Pancreas (tissue), 10 donors: ENCODE data around the gene RPS15A. TPM values are rescaled to one million over a fixed set of nuclear protein-coding genes. Genes with fewer than 3 reads are reported as not detected.

Experiments
- ATAC-seq, 4 donors: fragments of 200-7000 bp; cut with Tn5 transposase; one replicate each; pipeline versions ENCODE4 v1.8.0 to v1.9.1; 2020; ENCODE audit warnings: mild to moderate bottlenecking in 4 of 4, moderate library complexity in 4 of 4
- DNase-seq, 6 donors: peaks; one replicate each; pipeline ENCODE4 v3.0.0-alpha.2; 2020
- FAIRE-seq: peaks from 2 replicates; lab custom pipeline; 2012; peaks lifted over from hg19 to GRCh38; lab: Jason Lieb, UNC
- H3K27ac ChIP-seq, 4 donors: fragments of 200-600 bp; sonication (generic); 1 replicate in 3 of 4; 2 replicates in 1 of 4; pipeline versions ENCODE4 v1.5.0 to v1.8.0; 2020
- H3K27me3 ChIP-seq, 4 donors: fragments of 200-600 bp; one replicate each; pipeline ENCODE4 v1.8.0; 2021
- H3K36me3 ChIP-seq, 3 donors: fragments of 200-600 bp; sonication (generic) in 1 of 3; one replicate each; pipeline versions ENCODE4 v1.5.0 to v1.8.0; 2020 to 2021
- H3K4me1 ChIP-seq, 3 donors: fragments of 200-600 bp; one replicate each; pipeline ENCODE4 v1.8.0; 2021
- H3K4me3 ChIP-seq, 4 donors: fragments of 200-600 bp; sonication (generic) in 2 of 4; one replicate each; pipeline versions ENCODE4 v1.5.0 to v1.8.0; 2020 to 2021
- H3K9me3 ChIP-seq, 4 donors: fragments of 200-600 bp; one replicate each; pipeline ENCODE4 v1.8.0; 2021
- WGBS, 2 donors: extraction: QIAGEN DNeasy Blood & Tissue Kit; methylation state at CpG; one replicate each; pipeline ENCODE4 v1.1.7; 2013; 5-methylcytosine and 5-hydroxymethylcytosine counted together
- intact Hi-C, 3 donors: fragments of 100-400 bp; cut with DNase I; formaldehyde crosslinking; loops; one replicate each; pipeline versions ENCODE4 v1.11.1 to v1.14.2; 2022
- polyA plus RNA-seq, 2 donors: library from polyadenylated mRNA; stranded (reverse); fragments of 200-250 nt; gene quantifications; one replicate each; pipeline ENCODE4 v1.2.3, GENCODE V29; 2013
- total RNA-seq, 6 donors: library from RNA; stranded (reverse); fragmentation: NEBNext Ultra II Directional in 4 of 6; extraction: Animal tissue kit (Norgen Biotek cat#: 25700) in 4 of 6; gene quantifications; one replicate each; pipeline versions ENCODE4 v1.2.1 to v1.2.4, GENCODE V29; 2021 to 2023
- TF ChIP-seq, protein P1 (sequence below), 4 donors: fragments of 200-600 bp; sonication (generic) in 3 of 4; IDR thresholded peaks; one replicate each; pipeline versions ENCODE4 v1.5.0 to v1.8.0; 2021; ENCODE audit warnings: antibody characterized with exemption in 4 of 4
- donor health status: healthy with polysubstance abuse.
- donor health status: DM: no; HTN: no; CAD: no; lungs with moderate emphysema.
- donor health status: DM: no; HTN: no; CAD: no.
- donor health status: control.
- donor health status: control.
- donor health status: Bipolar disorder and iron deficiency.
- donor health status: DM: yes; HTN: yes; CAD: no.
- donor health status: DM: no; HTN: no; CAD: no.
- donor health status: DM: no; HTN: no; CAD: no.
- donor health status: DM: yes; HTN: yes; CAD: no.

Gene RPS15A
- total RNA-seq, result 100 to 1,000 TPM; 521 to 940 (median 762) TPM
- polyA plus RNA-seq, result 1,000 to 10,000 TPM; 1,660 to 1,808 TPM

DNA sequence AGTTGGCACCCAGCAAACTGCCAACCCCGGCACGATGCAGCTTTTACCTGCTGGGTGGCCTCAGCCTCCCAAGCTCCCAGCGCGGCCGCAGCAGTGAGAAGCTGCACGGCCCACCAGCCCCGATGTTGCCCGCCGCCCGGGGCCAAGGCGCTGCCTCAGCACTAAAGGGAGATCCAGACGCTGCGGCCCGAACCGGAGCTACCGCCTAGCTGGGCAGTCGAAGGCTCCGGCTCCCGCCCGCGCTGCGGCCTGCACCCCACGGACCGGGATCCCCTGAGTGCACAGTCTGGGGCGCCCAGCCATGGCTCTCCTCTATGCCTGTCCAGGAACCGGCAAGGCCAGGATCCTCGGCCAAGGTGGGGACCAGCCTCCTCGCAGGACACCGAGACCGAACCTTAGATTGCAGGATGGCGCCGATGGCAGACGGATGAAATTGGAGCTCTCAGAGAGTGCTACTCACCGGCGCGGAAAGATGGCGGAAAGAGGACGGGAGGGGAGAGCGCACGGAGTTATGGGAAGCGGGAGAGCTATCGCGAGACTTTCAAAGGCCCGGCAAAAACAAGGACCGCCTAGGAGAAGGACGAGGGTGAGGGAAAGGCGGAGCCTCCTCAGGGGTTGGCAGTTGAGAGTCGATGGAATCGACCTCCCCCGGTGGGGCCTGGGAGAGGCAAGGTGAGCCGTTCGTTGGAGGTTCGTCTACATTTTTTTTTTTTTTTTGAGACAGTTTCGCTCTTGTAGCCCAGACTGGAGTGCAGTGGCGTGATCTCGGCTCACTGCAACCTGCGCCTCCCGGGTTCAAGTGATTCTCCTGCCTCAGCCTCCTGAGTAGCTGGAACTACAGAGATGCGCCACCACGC is at the start of gene RPS15A:
Gene RPS15A, minus strand, starts transcription at position 485 of the 857 bp plus-strand sequence. CDS start 1,221 bp downstream, outside the sequence.
- TF ChIP-seq, protein P1, sequence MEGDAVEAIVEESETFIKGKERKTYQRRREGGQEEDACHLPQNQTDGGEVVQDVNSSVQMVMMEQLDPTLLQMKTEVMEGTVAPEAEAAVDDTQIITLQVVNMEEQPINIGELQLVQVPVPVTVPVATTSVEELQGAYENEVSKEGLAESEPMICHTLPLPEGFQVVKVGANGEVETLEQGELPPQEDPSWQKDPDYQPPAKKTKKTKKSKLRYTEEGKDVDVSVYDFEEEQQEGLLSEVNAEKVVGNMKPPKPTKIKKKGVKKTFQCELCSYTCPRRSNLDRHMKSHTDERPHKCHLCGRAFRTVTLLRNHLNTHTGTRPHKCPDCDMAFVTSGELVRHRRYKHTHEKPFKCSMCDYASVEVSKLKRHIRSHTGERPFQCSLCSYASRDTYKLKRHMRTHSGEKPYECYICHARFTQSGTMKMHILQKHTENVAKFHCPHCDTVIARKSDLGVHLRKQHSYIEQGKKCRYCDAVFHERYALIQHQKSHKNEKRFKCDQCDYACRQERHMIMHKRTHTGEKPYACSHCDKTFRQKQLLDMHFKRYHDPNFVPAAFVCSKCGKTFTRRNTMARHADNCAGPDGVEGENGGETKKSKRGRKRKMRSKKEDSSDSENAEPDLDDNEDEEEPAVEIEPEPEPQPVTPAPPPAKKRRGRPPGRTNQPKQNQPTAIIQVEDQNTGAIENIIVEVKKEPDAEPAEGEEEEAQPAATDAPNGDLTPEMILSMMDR (IDR thresholded peaks at IDR 0.05), result no peak
- peaks cover 4 to 38% (median 21%) of the 10 kb centered on the region in 3 donors for H3K36me3 ChIP-seq
- H3K4me1 ChIP-seq, result peaks cover 12 to 36% (median 25%) of the 10 kb centered on the region in 3 donors
- no peaks in the 10 kb centered on the region for H3K9me3 ChIP-seq
- peak within 1 kb of the TSS; percentile 40 to 78 (median 75) for H3K27ac ChIP-seq
- 1 to 2% methylated on average over 58 to 60 of the region's 60 CpGs for WGBS, 2 donors
- FAIRE-seq, result no peak
- DNase-seq, result peak; percentile 87 to 97 (median 96)
- H3K4me3 ChIP-seq, result peak within 1 kb of the TSS; percentile 81 to 93 (median 84)
- peak; percentile 96 to 99 (median 98) for ATAC-seq
- H3K27me3 ChIP-seq, result no peaks in the 10 kb centered on the region
- intact Hi-C loops, result no loop called here

DNA sequence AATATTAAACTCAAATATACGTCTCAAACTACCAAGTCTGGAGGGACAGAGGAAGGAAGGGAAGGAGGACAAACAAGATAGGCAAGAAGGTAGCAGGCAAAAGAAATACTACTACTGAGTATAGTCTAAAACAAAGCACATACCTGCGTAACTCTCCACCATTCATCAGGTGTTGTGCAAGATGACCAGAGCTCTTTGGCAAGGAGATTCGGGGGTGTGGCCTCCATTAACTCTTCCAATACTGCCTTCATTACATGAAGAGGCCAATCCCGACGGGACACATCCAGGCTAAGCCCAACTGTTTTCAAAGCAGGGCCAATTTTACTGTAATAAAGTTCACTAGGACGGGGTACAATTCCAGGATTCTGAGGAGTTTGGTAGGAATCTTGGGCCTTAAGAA is 49.4 kb upstream of the RPS15A start:
- Histone ChIP-seq H3K36me3 (peaks cover 4 to 50% (median 32%) of the 10 kb centered on the region in 3 donors), H3K4me3 (no peak overlapping the region), H3K9me3 (no peaks in the 10 kb centered on the region), H3K4me1 (no peaks in the 10 kb centered on the region), H3K27me3 (no peaks in the 10 kb centered on the region), H3K27ac (no peak overlapping the region)
- intact Hi-C loops, result no loop called here
- ATAC-seq (peak in 3 of 4 donors; percentile 47 to 77 (median 50)), FAIRE-seq (no peak), DNase-seq (peak in 1 of 6 donors; percentile 19)
- 52 to 67% methylated on average over 6 of the region's 6 CpGs for WGBS, 2 donors
- TF ChIP-seq, protein P1 (IDR thresholded peaks at IDR 0.05), result no peak

DNA sequence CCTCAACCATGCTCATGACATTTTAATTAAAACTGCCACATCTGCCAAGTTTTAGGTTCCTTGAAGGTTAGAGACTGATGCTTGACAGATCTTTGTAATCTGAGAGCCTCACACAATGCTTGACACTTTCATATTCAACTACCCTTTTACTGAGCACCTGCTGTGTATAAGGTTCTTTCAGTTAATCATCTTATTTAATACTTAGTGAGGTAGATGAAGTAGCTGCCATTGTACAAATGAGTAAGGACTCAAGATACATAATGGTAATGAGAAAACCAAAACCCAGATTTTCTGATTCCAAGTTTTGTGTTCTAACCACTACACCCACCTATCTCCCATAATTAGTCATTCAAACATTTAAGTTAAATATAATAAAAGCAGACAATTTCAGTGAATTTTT is 46.6 kb upstream of the RPS15A start:
- H3K4me3 ChIP-seq, result no peak overlapping the region
- H3K27ac ChIP-seq, result no peak overlapping the region
- H3K4me1 ChIP-seq, result no peaks in the 10 kb centered on the region
- ATAC-seq (no peak), DNase-seq (no peak), FAIRE-seq (no peak)
- TF ChIP-seq, protein P1 (IDR thresholded peaks at IDR 0.05), result no peak
- H3K27me3 ChIP-seq, result no peaks in the 10 kb centered on the region
- intact Hi-C loops, result no loop called here
- peaks cover 7 to 79% (median 48%) of the 10 kb centered on the region in 3 donors for H3K36me3 ChIP-seq
- no peaks in the 10 kb centered on the region for H3K9me3 ChIP-seq

DNA sequence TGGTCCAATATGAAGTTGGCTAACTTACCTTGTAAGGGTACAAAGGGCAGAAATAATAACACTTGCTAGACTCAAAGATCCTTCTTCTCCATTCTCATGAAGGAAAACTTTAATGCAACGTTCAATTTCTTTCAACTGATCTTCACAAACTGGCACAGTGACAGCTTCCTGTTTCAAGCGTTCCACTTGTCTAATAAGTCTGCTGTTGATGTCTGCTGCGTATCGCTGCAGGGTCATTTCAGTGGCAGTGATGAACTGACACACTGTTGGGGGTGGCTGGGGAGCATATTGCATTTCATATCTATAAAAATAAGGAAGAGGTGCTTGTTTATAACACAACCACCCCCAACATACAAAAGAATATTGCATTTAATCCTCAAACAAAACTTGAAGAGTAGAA is 44.7 kb upstream of the RPS15A start:
- Histone ChIP-seq H3K4me1 (no peaks in the 10 kb centered on the region), H3K9me3 (no peaks in the 10 kb centered on the region), H3K27me3 (no peaks in the 10 kb centered on the region), H3K4me3 (no peak overlapping the region), H3K36me3 (peaks cover 7 to 86% (median 48%) of the 10 kb centered on the region in 3 donors), H3K27ac (no peak overlapping the region)
- intact Hi-C loops, result no loop called here
- 82 to 94% methylated on average over 4 of the region's 4 CpGs for WGBS, 2 donors
- no peak for FAIRE-seq
- DNase-seq, result no peak
- ATAC-seq, result no peak
- TF ChIP-seq, protein P1 (IDR thresholded peaks at IDR 0.05), result no peak
